ENCODE data around the gene RARRES2.
"Not testable (repeated sequence)": the region's sequence is repeated elsewhere in the genome, so short reads cannot be mapped to it uniquely, and the experiment has no call there.

The RARRES2 gene

DNA sequence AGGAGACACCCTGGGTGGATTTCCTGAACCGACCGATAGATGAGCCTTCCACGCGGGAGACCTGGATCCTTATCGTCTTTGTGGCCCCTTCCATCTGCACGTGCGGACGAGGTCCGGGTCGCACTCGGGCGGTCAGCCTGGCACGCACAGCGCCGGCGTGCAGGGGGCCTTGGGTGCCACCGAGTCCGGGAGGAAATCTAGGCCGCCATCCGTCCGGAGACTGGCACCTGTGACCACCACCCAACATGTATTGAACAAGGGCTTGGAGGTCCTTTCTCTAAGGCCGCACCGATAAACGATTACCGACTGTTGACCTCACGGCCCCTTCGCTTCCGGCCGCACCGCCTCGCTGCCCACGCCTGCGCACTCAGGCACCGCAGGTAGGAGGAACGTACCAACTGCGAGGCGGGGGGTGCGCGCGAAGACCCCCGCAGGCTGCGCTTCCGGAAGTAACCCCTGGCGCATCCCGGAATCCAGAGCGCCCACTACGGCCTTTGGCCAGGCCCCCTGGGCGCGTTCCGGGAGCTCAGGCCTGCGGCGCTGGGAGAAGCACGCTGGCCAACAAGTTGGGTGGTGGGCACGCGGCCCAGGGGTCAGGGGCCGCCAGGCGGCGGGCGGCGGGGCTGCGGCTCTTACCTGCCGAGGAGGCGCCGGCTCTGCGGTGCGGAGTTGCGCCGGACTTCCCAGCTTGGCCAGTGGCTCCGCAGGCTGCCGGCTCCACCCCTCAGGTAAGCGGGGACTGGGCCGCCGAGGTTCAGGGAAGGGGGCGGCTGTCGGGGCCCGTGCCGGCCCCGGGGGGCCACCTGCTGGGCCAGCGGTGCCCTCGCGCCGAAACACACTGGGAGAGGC is 18.4 kb downstream of the RARRES2 start, which contains the start of the genes ACTR3C and LRRC61:
TSS of gene ACTR3C (minus strand) at position 713 of the 849 bp plus-strand sequence. CDS start 28,249 bp downstream, outside the sequence.
TSS of gene LRRC61 (plus strand) at position 523 of the 849 bp plus-strand sequence. CDS start 13,507 bp downstream, outside the sequence.
- DNase-seq (ENCODE audit: extremely low read depth in 1 of 2, low read depth in 1 of 2): peak; percentile 22 to 51

DNA sequence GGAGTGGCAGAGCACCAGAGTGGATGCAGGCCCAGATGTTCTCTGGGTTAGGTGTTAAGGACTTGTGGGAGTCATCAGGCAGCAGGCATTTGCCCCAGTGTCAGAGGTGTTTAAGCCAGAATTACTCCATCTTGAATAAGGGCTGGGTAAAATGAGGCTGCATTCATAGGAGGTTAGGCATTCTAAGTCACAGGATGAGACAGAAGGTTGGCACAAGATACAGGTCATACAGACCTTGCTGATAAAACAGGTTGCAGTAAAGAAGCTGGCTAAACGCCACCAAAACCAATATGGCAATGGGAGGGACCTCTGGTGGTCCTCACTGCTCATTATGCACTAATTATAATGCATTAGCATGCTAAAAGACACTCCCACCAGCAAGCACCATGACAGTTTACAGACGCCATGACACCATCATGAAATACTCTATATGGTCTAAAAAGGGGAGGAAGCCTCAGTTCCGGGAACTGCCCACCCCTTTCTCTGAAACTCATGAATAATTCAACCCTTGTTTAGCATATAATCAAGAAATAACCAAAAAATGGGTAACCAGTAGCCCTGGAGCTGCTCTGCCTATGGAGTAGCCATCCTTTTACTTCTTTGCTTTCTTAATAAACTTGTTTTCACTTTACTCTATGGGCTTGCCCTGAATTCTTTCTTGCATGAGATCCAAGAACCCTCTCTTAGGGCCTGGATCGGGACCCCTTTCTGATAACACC is 19.2 kb downstream of the RARRES2 start:
- peak in 1 of 2 donors; percentile 27 for DNase-seq (ENCODE audit: extremely low read depth in 1 of 2, low read depth in 1 of 2)

DNA sequence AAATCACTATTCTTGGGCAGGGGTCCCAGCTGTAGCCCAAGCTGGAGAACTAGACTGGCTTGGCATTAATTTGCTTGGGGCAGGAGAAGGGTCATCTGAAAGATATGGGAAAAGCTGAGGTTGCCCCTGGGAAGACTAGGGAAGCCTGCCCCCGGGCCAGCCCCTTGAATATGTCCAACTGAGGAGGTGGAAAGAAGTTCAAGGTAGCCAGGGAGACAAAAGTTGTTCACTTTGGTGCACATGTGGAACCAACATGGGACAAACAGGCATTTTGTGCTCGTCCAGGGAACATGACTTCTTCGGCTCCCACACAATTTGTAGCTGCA is 19.7 kb downstream of the RARRES2 start:
- no peak for DNase-seq (ENCODE audit: extremely low read depth in 1 of 2, low read depth in 1 of 2)

DNA sequence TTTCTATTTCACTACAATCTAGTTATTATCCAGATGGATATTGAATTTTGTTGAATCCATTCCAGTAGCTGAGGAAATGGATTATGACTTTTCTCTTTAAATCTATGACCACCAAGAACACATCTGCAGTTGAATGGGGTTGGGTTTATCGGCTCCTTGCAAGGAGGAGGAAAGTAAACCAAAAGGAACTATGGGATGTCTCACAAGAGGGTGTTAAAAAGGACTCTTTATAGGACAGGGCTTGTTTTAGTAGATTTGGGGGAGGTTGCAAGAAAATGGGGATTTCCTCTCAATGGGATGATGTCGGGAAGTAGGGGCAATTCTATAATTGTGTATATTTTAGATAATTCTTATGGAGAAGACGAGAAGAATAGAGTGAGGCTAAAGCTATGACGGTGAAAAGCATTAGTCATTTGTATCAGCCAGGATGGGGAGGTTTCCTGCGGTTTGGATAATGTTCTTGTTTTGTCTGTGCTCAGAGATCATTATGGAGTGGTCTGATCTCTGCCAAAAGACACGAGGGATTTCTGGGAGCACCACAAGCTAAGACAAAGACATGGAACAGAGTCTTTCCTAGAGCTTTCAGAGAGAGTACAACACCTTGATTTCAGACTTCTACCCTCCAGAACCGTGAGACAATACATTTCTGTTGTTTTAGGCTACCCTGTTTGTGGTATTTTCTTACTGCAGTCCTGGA is 23.5 kb downstream of the RARRES2 start:
- no peak for DNase-seq (ENCODE audit: extremely low read depth in 1 of 2, low read depth in 1 of 2)

DNA sequence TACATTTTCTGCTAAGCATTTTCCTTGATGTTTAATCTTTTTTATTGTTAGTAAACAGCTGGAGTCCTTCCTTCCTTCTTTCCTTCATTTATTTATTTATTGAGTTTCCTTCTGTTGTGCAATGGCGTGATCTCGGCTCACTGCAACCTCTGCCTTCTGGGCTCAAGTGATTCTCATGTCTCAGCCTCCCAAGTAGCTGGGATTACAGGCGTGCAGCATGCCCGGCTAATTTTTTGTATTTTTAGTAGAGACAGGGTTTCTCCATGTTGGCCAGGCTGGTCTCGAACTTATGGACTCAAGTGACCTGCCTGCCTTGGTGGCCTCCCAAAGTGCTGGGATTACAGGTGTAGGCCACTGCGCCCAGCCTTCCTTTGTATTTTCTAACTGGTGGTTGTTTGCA is 24.4 kb downstream of the RARRES2 start:
- not testable (repeated sequence) for DNase-seq (ENCODE audit: extremely low read depth in 1 of 2, low read depth in 1 of 2)

DNA sequence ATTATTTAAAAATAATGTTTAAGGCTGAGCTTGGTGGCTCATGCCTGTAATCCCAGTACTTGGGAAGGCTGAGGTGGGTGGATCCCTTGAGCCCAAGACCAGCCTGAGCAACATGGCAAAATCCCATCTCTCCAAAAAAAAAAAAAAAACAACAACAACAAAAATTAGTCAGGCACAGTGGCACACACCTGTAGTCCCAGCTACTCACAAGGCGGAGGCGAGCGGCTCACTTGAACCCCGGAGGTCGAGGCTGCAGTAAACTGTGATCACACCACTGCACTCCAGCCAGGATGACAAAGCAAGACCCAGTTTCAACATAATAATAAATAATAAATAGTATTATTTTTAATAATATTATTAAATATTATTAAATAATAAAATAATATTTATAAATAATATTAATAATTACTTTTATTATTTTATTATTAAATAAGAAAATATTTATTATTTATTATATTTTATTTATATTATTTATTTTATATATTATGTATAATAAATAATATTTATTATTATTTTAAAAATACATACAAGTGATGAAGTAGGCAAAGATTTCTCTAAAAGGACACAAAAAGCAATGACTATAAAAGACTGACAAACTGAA is 26.7 kb downstream of the RARRES2 start:
- no peak for DNase-seq (ENCODE audit: extremely low read depth in 1 of 2, low read depth in 1 of 2)

DNA sequence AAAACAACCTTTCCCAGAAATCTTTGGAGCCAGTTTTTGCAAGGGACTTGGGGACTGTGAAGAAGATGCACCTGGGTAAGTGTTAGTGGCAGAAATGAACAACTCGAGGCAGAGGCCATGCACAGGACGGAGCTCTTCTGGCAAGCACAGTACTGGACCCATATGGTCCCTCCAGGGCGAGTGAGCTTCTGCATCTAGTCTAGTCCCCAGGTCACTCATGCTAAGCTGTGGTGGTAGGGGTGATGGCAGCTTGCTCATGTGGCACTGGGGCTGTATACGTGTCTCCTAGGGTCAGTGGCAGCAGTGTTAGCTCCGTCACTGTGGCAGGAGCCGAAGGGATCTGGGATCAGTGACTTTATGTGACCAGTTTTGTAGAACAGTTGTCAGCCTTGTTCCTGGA is 27.6 kb downstream of the RARRES2 start:
- no peak for DNase-seq (ENCODE audit: extremely low read depth in 1 of 2, low read depth in 1 of 2)

DNA sequence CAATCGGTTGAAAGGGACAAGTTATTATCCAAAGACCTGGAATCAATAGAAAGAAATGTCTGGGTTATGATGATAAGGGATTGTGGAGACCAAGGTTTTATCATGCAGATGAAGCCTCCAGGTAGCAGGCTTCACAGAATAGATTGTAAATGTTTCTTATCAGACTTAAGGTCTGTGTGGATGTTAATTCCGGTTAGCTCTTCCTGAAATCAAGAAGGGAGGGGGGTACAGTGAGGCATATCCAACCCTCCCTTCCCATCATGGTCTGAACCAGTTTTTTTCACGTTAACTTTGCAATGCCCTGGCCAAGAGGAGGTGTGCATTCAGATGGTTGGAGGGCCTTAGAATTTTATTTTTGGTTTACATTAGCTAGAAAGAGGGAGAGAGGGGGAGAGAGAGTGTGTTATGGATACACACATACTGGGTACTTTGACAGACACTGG is 28.0 kb downstream of the RARRES2 start:
- DNase-seq (ENCODE audit: extremely low read depth in 1 of 2, low read depth in 1 of 2): no peak

DNA sequence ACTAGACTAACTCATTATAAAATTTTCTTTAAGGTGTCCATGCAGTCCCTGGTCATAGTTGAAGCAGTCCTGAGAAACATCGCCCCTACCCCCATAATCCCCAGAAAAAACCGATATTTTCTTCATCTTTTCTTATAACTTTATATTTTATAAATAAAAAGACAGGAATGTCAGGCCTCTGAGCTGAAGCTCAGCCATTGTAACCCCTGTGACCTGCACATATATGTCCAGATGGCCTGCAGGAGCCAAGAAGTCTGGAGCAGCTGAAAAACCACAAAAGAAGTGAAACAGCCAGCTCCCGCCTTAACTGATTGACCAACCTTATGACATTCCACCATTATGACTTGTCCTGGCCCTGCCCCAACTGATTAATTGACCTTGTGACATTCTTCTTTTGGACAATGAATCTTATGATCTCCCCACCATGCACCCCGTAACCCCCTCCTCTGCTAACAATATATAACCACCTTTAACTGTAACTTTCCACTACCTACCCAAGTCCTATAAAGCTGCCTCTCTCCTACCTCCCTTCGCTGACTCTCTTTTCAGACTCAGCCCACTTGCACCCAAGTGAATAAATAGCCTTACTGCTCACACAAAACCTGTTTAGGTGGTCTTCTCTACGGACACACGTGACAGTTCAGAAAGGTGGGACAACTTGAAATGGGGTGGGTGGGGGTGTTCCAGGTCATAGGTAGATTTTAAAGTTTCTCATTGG is 28.6 kb downstream of the RARRES2 start:
- not testable (repeated sequence) for DNase-seq (ENCODE audit: extremely low read depth in 1 of 2, low read depth in 1 of 2)

DNA sequence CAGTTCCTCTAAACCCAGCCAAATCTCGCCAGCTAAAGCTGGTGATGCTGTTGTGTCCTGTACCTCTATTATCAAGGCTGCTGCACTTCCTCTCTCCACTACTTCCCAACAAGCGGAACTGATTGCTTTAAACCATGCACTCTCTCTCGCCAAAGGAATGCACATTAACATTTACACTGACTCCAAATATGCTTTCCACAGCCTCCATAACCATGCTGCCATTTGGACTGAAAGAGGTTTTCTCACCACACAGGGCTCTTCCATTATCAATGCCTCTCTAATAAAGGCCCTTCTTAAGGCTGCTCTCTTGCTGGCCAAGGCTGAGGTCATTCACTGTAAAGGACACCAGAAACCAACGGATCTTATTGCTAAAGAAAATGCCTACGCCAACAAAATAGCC is 29.7 kb downstream of the RARRES2 start:
- no peak for DNase-seq (ENCODE audit: extremely low read depth in 1 of 2, low read depth in 1 of 2)

DNA sequence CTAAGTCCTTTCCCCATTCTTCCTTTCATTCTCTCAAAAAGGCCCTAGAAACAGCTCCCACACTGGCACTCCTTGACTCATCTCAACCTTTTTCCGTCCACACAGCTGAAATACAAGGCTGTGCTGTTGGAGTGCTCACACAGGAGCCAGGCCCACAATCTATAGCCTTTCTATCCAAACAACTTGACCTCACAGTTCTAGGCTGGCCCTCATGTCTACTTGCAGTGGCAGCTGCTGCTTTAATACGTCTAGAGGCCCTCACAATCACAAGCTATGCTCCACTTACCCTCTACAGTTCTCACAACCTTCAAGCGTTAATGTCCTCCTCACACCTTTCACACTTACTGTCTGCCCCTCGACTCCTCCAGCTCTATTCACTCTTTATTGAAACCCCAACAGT is 30.3 kb downstream of the RARRES2 start:
- DNase-seq (ENCODE audit: extremely low read depth in 1 of 2, low read depth in 1 of 2): no peak

DNA sequence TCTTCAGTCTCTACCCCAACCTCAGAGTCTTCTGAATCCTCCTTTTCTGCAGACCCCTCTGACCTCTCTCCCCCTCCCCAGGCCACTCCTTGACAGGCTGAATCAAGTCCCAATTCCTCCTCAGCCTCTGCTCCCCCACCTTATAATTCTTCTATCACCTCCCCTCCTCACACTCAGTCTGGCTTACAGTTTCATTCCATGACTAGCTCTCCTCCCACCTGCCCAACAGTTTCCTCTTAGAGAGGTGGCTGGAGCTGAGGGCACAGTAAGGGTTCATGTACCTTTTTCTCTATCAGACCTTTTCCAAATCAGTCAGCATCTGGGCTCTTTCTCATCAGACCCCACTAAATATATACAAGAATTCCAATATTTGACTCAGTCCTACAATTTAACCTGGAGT is 32.9 kb downstream of the RARRES2 start:
- no peak for DNase-seq (ENCODE audit: extremely low read depth in 1 of 2, low read depth in 1 of 2)

DNA sequence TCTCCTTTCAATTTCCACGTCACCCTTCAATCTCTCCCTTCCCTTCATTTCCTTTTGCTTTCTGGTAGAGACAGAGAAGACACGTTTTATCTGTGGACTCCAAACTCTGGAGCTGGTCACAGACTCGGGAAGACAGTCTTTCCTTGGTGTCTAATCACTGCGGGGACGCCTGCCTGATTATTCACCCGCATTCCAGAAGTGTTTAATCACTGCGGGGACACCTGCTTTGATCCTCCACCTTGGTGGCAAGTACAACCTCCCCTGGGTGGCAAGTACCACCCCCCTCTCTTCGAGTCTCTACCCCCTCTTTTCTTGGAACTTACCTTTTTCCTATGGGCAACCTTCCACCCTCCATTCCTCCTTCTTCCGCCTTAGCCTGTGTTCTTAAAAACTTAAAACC is 33.5 kb downstream of the RARRES2 start:
- DNase-seq (ENCODE audit: extremely low read depth in 1 of 2, low read depth in 1 of 2): no peak

DNA sequence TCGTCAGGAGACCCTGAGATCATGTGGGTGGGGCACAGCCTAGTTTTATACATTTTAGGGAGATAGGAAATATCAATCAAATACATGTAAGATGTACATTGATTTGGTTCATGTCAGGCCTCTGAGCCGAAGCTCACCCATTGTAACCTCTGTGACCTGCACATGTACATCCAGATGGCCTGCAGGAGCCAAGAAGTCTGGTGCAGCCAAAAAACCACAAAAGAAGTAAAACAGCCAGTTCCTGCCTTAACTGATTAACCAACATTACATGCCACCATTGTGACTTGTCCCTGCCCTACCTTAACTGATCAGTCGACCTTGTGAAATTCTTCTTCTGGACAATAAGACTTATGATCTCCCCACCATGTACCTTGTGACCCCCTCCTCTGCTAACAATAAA is 34.3 kb downstream of the RARRES2 start:
- no peak for DNase-seq (ENCODE audit: extremely low read depth in 1 of 2, low read depth in 1 of 2)

DNA sequence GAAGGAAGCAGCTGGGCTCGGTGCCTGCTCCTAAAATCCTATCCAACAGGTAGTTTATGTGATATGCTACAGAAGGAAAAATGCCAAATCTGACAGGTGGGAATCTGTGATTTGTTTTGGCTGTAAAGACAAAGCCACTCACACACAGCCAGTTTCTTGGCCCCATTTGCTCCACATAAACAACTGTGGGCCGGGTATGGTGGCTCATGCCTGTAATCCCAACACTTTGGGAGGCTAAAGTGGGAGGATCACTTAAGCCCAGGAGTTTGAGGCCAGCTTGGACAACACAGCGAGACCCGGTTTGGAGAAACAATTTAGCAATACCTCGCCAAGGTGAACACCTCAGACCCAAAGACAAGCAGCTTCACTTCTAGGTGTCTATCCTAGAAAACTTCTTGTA is 35.1 kb downstream of the RARRES2 start:
- DNase-seq (ENCODE audit: extremely low read depth in 1 of 2, low read depth in 1 of 2): not testable (repeated sequence)

DNA sequence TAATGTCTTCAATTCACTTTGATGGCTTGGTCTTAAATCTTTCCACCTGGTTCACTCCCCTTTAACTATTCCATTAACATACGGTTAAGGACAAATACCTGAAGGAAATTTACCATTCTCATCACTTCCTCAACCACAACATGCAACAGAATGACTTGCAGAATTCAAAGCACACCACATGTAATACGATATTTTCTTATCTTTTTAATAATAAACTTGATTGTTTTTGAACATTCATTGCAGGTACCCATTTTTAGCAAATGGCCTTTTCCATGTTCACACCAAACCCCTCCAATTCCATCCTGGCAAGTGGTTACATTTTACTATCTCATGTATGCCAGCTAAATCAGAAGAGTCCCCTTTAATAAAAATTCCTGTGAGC is 35.5 kb downstream of the RARRES2 start:
- not testable (repeated sequence) for DNase-seq (ENCODE audit: extremely low read depth in 1 of 2, low read depth in 1 of 2)

DNA sequence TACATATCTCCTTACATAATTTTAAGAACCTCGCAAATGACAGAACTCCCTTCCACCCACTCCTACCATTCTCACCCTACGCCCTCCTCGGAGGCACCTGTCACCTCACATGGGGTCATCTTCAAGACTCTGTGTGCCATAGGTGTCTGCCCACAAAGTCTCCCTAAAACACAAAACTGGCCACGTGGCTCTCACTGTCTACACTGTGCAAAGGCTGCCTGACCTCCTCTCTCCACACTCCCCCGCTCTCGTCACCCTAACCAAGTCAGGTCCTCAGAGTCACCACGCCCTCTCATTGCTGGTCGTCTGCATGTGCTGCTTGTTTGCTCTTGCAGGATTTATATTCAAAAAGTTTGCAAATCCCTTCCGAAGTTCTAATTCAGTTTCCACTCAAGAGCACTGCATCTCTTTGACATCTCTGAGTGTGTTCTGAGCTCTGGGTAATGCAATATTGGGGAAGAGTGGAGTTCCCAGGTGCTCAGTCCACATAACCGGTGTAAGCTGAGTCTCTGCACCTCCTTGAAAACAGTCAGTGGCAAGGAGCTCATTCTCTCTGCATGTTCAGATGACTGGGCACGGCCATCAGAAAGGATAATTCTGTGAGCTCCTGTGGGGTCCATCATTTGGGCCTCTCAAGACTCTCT is 36.0 kb downstream of the RARRES2 start:
- DNase-seq (ENCODE audit: extremely low read depth in 1 of 2, low read depth in 1 of 2): not testable (repeated sequence)

DNA sequence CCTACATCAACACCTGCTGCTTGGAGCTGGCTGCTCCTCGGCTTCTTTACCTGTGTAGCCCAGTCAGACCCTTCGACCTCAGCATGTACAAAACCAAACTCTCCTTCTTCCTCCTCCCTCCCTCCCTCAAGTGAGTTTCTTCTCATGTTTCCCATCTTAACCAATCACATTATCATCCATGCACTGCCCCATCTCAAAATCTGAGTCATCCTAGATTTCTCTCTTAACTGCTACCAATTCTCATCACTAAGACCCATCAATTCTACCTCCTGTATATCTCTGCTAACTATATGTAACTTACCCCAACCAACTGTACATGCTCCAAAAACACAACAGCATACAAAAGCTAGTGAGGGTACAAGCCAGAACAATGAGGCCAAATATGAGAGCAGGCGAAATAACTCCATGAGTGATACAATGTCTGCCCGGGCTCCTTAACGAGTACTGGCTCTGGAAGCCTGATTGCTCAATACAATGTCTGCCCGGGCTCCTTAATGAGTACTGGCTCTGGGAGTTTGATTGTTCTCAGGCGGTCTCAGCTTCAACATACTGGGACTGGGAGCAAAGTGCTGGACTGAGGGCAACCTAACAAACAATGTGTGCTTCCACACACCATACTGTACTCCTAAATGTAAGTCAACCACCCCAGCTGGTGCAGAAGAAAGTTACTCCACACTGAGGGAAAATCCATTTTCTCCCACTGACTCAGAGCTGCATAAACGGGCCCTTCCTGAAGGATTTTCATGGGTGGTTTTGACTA is 36.8 kb downstream of the RARRES2 start:
- not testable (repeated sequence) for DNase-seq (ENCODE audit: extremely low read depth in 1 of 2, low read depth in 1 of 2)

DNA sequence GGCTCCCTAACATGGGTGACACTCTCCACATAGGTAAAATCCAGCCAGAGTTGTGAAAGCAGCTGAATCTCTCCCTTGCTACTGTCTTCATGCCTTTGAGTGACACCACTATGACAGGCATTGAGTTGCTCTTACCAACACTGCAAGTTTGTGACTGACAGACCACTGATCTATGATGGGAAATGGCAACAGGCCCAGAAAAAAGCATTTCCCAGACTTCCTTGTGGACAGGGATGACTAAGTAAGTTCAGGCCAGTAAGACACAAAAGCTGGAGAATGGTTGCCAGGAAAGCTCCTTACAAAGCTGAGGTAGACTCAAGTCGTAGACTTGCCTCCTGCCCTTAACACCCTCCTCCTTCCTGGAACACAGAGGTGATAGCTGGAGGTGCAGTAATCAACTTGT is 38.5 kb downstream of the RARRES2 start:
- DNase-seq (ENCODE audit: extremely low read depth in 1 of 2, low read depth in 1 of 2): not testable (repeated sequence)

All from activated CD8-positive, alpha-beta memory T cell treated with anti-CD3 and anti-CD28 coated beads for 1 hour (primary cell).